ENCODE data around the gene TRABD2B.

The TRABD2B gene

GRCh38 chr1:47997289-47998200 is at the start of gene TRABD2B:
TRABD2B (minus strand) TSS chr1:47997385.
- DNase-seq (ENCODE audit: insufficient read length, low spot score) (peak; percentile 98), FAIRE-seq (peak; percentile 77)

- DNase-seq (ENCODE audit: insufficient read length, low spot score) = no peak
- no peak for FAIRE-seq
Measured at GRCh38 chr1:48044311-48044710, 47.1 kb upstream of the TRABD2B start.

- no peak for DNase-seq (ENCODE audit: insufficient read length, low spot score)
- no peak for FAIRE-seq
Measured at GRCh38 chr1:48043622-48044021, 46.4 kb upstream of the TRABD2B start.

- DNase-seq (ENCODE audit: insufficient read length, low spot score) (no peak), FAIRE-seq (no peak)
Measured at GRCh38 chr1:48040154-48040553, 43.0 kb upstream of the TRABD2B start.

- DNase-seq (ENCODE audit: insufficient read length, low spot score) (no peak), FAIRE-seq (no peak)
Measured at GRCh38 chr1:48039088-48040054, 42.2 kb upstream of the TRABD2B start.

- FAIRE-seq (no peak), DNase-seq (ENCODE audit: insufficient read length, low spot score) (no peak)
Measured at GRCh38 chr1:48038270-48038767, 41.1 kb upstream of the TRABD2B start.

- no peak for FAIRE-seq
- DNase-seq (ENCODE audit: insufficient read length, low spot score) = no peak
Measured at GRCh38 chr1:48036710-48037355, 39.6 kb upstream of the TRABD2B start.

- DNase-seq (ENCODE audit: insufficient read length, low spot score) = no peak
- no peak for FAIRE-seq
Measured at GRCh38 chr1:48035371-48036141, 38.4 kb upstream of the TRABD2B start.

GRCh38 chr1:48033495-48034045 is 36.4 kb upstream of the TRABD2B start:
- DNase-seq (ENCODE audit: insufficient read length, low spot score) (no peak), FAIRE-seq (no peak)

GRCh38 chr1:48031676-48032075 is 34.5 kb upstream of the TRABD2B start:
- DNase-seq (ENCODE audit: insufficient read length, low spot score) (no peak), FAIRE-seq (no peak)

GRCh38 chr1:48030696-48031365 is 33.6 kb upstream of the TRABD2B start:
- no peak for DNase-seq (ENCODE audit: insufficient read length, low spot score)
- no peak for FAIRE-seq

- no peak for DNase-seq (ENCODE audit: insufficient read length, low spot score)
- no peak for FAIRE-seq
Measured at GRCh38 chr1:48030211-48030610, 33.0 kb upstream of the TRABD2B start.

- no peak for DNase-seq (ENCODE audit: insufficient read length, low spot score)
- FAIRE-seq = no peak
Measured at GRCh38 chr1:48028218-48029069, 31.3 kb upstream of the TRABD2B start.

GRCh38 chr1:48027533-48027835 is 30.3 kb upstream of the TRABD2B start:
- FAIRE-seq (no peak), DNase-seq (ENCODE audit: insufficient read length, low spot score) (no peak)

- DNase-seq (ENCODE audit: insufficient read length, low spot score) (no peak), FAIRE-seq (no peak)
Measured at GRCh38 chr1:48026701-48027532, 29.7 kb upstream of the TRABD2B start.

- FAIRE-seq = no peak
Measured at GRCh38 chr1:48026275-48026674, 29.1 kb upstream of the TRABD2B start.

GRCh38 chr1:48025076-48025475 is 27.9 kb upstream of the TRABD2B start:
- FAIRE-seq (no peak), DNase-seq (ENCODE audit: insufficient read length, low spot score) (no peak)

More at GRCh38 chr1:48026275-48026674, 29.1 kb upstream of the TRABD2B start:
- DNase-seq (ENCODE audit: insufficient read length, low spot score) = no peak
